GM23248 (cell line): ENCODE measurements around the gene PAFAH1B1.

Experiments used
- EZH2 ChIP-seq: fragments of 200-600 bp; sonication (generic); IDR thresholded peaks from 2 replicates; pipeline ENCODE4 v1.6.1; 2018; ENCODE audit warnings: antibody characterized with exemption, mild to moderate bottlenecking; ENCODE audit not compliant: insufficient read depth, poor library complexity, severe bottlenecking
- EZH2phosphoT487 ChIP-seq: fragments of 200-600 bp; sonication (generic); IDR thresholded peaks from 2 replicates; pipeline ENCODE4 v1.6.1; 2018; ENCODE audit warnings: antibody characterized with exemption, moderate library complexity, mild to moderate bottlenecking, low read depth; ENCODE audit not compliant: insufficient read depth

- TF ChIP-seq EZH2 (no peak), EZH2phosphoT487 (no peak)
These were observed at the start of gene PAFAH1B1 for GRCh38 chr17:2592971-2593820.
